Sigmoid colon (tissue), 4 donors: ENCODE results near the gene AUTS2.

Experiments
- EP300 ChIP-seq, 4 donors: sonication (generic); formaldehyde crosslinking; IDR thresholded peaks; one replicate each; pipeline ENCODE4 v1.6.1; 2017; ENCODE audit warnings: antibody characterized with exemption in 4 of 4
- POLR2A ChIP-seq, 2 donors: fragments of 450-650 bp; IDR thresholded peaks; one replicate each; pipeline ENCODE4 v1.6.1; 2016; ENCODE audit warnings: antibody characterized with exemption in 2 of 2, mild to moderate bottlenecking in 2 of 2, moderate library complexity in 2 of 2
- POLR2AphosphoS5 ChIP-seq, 4 donors: sonication (generic); formaldehyde crosslinking; IDR thresholded peaks; one replicate each; pipeline ENCODE4 v1.6.1; 2017; ENCODE audit warnings: antibody characterized with exemption in 4 of 4
- TF ChIP-seq, protein P1 (sequence below), 4 experiments: fragments of 450-650 bp in 3 of 4; fragments of 200-600 bp in 1 of 4; IDR thresholded peaks; one replicate each; pipeline ENCODE4 v1.5.1; 2016 to 2019; ENCODE audit warnings: antibody characterized with exemption in 4 of 4, mild to moderate bottlenecking in 3 of 4, moderate library complexity in 2 of 4

DNA sequence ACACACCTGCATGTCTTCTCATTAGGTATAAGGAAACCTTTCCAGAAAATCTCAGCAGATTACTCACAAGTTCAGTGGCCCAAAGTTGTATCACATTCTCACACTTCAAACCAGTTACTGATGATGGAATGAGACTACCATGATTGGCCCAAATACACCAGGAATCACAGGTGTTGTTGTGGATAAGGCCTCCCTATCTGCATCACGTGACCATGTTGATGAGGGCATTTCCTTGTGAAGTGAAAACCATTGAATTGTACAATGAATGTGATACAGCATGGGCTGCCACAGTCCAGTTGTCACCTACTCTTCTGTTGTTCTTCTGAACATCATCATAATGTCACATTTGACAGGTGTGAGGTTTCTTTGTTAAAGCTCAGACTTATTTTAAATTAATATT, 431.7 kb downstream of the AUTS2 start:
- TF ChIP-seq, protein P1, sequence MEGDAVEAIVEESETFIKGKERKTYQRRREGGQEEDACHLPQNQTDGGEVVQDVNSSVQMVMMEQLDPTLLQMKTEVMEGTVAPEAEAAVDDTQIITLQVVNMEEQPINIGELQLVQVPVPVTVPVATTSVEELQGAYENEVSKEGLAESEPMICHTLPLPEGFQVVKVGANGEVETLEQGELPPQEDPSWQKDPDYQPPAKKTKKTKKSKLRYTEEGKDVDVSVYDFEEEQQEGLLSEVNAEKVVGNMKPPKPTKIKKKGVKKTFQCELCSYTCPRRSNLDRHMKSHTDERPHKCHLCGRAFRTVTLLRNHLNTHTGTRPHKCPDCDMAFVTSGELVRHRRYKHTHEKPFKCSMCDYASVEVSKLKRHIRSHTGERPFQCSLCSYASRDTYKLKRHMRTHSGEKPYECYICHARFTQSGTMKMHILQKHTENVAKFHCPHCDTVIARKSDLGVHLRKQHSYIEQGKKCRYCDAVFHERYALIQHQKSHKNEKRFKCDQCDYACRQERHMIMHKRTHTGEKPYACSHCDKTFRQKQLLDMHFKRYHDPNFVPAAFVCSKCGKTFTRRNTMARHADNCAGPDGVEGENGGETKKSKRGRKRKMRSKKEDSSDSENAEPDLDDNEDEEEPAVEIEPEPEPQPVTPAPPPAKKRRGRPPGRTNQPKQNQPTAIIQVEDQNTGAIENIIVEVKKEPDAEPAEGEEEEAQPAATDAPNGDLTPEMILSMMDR (IDR thresholded peaks at IDR 0.05) = no peak
- no peak for TF ChIP-seq EP300 (IDR thresholded peaks at IDR 0.05)
- TF ChIP-seq POLR2A (IDR thresholded peaks at IDR 0.05) = no peak
- no peak for TF ChIP-seq POLR2AphosphoS5 (IDR thresholded peaks at IDR 0.05)
